Measurements from ENCODE around the gene TDRKH. TPM values are rescaled to one million over a fixed set of nuclear protein-coding genes. Genes with fewer than 3 reads are reported as not detected.

Gene TDRKH
- total and polyA plus RNA-seq, 4 donors: 1.5 to 6.7 (median 3.8) TPM

DNA sequence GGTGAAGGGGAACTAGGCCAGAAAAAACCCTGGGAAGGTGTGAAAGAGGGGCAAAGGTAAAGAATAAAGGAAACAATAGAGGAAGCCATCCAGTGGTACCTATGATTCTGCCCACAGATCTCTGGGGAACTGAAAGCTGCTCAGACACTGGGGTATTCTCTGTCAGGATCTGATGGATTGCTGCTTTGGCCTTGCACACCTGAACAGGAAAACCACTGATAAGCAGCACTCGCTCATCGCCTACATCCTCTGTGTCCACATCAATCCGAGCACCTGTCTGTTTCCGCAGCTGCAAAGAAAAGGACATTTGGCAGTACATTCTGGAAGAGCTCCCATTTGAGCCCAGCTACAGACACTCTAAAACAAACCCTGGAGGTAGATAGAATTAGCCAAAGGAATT lies 10.4 kb downstream of the TDRKH start:
- Histone ChIP-seq H3K4me3 (ENCODE audit: low read depth in 1 of 3, low read length in 3 of 3) (no peak overlapping the region), H3K27me3 (ENCODE audit: control insufficient read depth in 4 of 4, insufficient read depth in 4 of 4, low read length in 3 of 4) (no peaks in the 10 kb centered on the region), H3K9me3 (ENCODE audit: control insufficient read depth in 4 of 4, low read length in 3 of 4) (no peaks in the 10 kb centered on the region), H3K9ac (ENCODE audit: low read depth in 1 of 2, low read length in 2 of 2) (no peak overlapping the region), H3K4me1 (ENCODE audit: control insufficient read depth in 4 of 4, insufficient read depth in 4 of 4, low read length in 3 of 4) (peaks cover 0 to 4% (median 1%) of the 10 kb centered on the region in 4 donors), H3K27ac (ENCODE audit: low read depth in 1 of 2, low read length in 2 of 2) (no peak overlapping the region), H3K36me3 (ENCODE audit: control insufficient read depth in 4 of 4, insufficient read depth in 3 of 4, low read depth in 1 of 4, low read length in 3 of 4) (peaks cover 0 to 14% (median 4%) of the 10 kb centered on the region in 4 donors)
- TF ChIP-seq, protein P1, sequence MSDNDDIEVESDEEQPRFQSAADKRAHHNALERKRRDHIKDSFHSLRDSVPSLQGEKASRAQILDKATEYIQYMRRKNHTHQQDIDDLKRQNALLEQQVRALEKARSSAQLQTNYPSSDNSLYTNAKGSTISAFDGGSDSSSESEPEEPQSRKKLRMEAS (IDR thresholded peaks at IDR 0.05): no peak
- TF ChIP-seq NR2F2 (IDR thresholded peaks at IDR 0.05): no peak
- TF ChIP-seq HNF4A (conservative IDR thresholded peaks at IDR 0.05): no peak
- TF ChIP-seq, protein P2, sequence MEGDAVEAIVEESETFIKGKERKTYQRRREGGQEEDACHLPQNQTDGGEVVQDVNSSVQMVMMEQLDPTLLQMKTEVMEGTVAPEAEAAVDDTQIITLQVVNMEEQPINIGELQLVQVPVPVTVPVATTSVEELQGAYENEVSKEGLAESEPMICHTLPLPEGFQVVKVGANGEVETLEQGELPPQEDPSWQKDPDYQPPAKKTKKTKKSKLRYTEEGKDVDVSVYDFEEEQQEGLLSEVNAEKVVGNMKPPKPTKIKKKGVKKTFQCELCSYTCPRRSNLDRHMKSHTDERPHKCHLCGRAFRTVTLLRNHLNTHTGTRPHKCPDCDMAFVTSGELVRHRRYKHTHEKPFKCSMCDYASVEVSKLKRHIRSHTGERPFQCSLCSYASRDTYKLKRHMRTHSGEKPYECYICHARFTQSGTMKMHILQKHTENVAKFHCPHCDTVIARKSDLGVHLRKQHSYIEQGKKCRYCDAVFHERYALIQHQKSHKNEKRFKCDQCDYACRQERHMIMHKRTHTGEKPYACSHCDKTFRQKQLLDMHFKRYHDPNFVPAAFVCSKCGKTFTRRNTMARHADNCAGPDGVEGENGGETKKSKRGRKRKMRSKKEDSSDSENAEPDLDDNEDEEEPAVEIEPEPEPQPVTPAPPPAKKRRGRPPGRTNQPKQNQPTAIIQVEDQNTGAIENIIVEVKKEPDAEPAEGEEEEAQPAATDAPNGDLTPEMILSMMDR (IDR thresholded peaks at IDR 0.05; ENCODE audit: low read depth, low read length, missing input control): no peak
- TF ChIP-seq RAD21 (IDR thresholded peaks at IDR 0.05): no peak
- TF ChIP-seq GABPA (IDR thresholded peaks at IDR 0.05 in 1 of 2, conservative IDR thresholded peaks at IDR 0.05 in 1 of 2): no peak
- TF ChIP-seq RXRA (IDR thresholded peaks at IDR 0.05): no peak
- no peak for TF ChIP-seq TAF1 (conservative IDR thresholded peaks at IDR 0.05)
- TF ChIP-seq FOXA1 (IDR thresholded peaks at IDR 0.05): no peak
- TF ChIP-seq, protein P3, sequence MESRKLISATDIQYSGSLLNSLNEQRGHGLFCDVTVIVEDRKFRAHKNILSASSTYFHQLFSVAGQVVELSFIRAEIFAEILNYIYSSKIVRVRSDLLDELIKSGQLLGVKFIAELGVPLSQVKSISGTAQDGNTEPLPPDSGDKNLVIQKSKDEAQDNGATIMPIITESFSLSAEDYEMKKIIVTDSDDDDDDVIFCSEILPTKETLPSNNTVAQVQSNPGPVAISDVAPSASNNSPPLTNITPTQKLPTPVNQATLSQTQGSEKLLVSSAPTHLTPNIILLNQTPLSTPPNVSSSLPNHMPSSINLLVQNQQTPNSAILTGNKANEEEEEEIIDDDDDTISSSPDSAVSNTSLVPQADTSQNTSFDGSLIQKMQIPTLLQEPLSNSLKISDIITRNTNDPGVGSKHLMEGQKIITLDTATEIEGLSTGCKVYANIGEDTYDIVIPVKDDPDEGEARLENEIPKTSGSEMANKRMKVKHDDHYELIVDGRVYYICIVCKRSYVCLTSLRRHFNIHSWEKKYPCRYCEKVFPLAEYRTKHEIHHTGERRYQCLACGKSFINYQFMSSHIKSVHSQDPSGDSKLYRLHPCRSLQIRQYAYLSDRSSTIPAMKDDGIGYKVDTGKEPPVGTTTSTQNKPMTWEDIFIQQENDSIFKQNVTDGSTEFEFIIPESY (IDR thresholded peaks at IDR 0.05): no peak
- TF ChIP-seq JUND (IDR thresholded peaks at IDR 0.05): no peak
- TF ChIP-seq, protein P4, sequence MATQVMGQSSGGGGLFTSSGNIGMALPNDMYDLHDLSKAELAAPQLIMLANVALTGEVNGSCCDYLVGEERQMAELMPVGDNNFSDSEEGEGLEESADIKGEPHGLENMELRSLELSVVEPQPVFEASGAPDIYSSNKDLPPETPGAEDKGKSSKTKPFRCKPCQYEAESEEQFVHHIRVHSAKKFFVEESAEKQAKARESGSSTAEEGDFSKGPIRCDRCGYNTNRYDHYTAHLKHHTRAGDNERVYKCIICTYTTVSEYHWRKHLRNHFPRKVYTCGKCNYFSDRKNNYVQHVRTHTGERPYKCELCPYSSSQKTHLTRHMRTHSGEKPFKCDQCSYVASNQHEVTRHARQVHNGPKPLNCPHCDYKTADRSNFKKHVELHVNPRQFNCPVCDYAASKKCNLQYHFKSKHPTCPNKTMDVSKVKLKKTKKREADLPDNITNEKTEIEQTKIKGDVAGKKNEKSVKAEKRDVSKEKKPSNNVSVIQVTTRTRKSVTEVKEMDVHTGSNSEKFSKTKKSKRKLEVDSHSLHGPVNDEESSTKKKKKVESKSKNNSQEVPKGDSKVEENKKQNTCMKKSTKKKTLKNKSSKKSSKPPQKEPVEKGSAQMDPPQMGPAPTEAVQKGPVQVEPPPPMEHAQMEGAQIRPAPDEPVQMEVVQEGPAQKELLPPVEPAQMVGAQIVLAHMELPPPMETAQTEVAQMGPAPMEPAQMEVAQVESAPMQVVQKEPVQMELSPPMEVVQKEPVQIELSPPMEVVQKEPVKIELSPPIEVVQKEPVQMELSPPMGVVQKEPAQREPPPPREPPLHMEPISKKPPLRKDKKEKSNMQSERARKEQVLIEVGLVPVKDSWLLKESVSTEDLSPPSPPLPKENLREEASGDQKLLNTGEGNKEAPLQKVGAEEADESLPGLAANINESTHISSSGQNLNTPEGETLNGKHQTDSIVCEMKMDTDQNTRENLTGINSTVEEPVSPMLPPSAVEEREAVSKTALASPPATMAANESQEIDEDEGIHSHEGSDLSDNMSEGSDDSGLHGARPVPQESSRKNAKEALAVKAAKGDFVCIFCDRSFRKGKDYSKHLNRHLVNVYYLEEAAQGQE (IDR thresholded peaks at IDR 0.05): no peak
- TF ChIP-seq, protein P5, sequence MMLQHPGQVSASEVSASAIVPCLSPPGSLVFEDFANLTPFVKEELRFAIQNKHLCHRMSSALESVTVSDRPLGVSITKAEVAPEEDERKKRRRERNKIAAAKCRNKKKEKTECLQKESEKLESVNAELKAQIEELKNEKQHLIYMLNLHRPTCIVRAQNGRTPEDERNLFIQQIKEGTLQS (IDR thresholded peaks at IDR 0.05): no peak
- TF ChIP-seq HNF4G (IDR thresholded peaks at IDR 0.05): no peak
- no peak for TF ChIP-seq EGR1 (IDR thresholded peaks at IDR 0.05; ENCODE audit: low read depth in 2 of 2)
- TF ChIP-seq SP1 (IDR thresholded peaks at IDR 0.05): no peak
- no peak for TF ChIP-seq YY1 (IDR thresholded peaks at IDR 0.05)
- 85% methylated on average over 4 of the region's 4 CpGs for whole genome bisulfite sequencing
- no peak for DNase-seq (ENCODE audit: low spot score)
